ENCODE measurements around the gene UBE2N. TPM values are rescaled to one million over a fixed set of nuclear protein-coding genes. Genes with fewer than 3 reads are reported as not detected.

UBE2N gene
- total RNA-seq, 1 donor from 2014 or later: 31.2 TPM

DNA sequence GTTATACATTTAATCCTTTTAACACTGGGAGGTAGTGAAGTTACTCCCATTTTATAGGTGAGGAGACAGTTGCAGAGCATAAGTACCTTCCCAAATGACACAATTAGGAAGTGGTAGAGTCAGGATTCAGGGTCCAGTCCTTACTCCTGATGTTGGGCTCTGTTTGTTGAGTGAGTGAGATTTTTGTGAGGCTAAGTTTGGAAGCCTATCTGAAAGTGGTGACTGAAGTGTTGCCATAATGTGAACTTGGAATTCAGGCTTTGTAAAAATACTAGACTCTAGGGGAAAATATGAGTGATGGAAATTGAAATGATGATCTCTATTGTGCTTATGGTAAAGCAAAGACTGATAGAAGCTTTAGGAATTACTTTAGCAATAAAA is 61.8 kb downstream of the UBE2N start:
- peak; percentile 35 for DNase-seq

DNA sequence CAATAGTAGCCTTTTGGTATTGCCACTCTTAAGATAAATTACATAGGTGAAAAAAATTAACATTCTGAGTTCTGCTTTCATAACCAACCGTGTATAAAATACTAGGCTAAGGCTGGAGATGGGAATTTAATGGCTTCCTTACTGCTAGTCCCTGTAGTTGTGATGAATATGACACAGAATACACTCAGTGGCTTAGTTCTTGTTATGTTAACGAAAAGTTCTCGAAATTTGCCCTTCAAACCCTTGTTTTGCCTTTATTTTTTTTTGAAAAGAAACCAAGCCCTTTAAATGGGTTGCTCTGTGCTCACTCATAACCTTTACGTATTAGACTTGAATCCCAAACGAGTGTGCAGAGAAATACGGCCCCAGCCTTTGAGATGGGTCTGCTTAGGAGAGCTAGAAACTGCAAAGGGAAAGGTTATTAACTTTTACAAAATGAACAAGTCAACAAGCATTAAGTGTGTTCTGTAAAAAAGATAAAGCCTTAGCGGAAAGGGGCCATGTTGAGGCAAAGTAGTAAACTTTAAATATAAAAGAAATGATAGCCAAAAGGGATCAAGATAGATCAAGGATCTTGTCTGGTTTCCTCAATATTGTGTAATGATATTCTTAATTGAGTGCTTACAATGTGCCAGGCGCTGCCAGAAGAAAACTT is 62.3 kb downstream of the UBE2N start:
- peak; percentile 62 for DNase-seq

DNA sequence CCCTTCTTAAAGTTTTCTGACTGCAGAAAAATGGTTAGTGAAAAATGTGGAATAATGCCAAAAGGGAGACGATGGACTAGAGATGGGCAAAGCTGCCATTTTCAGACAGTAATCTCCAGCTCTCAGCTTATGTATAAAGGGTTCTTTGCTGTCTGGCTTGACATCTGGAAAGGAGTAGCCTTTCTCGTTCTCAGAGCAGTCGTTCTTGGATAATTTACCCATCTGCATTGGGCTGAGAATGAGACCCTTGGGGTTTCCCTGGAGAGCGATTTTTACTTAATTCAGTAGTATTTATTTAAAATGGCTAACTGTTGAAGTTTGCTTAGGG is 62.8 kb downstream of the UBE2N start:
- DNase-seq: peak; percentile 75

DNA sequence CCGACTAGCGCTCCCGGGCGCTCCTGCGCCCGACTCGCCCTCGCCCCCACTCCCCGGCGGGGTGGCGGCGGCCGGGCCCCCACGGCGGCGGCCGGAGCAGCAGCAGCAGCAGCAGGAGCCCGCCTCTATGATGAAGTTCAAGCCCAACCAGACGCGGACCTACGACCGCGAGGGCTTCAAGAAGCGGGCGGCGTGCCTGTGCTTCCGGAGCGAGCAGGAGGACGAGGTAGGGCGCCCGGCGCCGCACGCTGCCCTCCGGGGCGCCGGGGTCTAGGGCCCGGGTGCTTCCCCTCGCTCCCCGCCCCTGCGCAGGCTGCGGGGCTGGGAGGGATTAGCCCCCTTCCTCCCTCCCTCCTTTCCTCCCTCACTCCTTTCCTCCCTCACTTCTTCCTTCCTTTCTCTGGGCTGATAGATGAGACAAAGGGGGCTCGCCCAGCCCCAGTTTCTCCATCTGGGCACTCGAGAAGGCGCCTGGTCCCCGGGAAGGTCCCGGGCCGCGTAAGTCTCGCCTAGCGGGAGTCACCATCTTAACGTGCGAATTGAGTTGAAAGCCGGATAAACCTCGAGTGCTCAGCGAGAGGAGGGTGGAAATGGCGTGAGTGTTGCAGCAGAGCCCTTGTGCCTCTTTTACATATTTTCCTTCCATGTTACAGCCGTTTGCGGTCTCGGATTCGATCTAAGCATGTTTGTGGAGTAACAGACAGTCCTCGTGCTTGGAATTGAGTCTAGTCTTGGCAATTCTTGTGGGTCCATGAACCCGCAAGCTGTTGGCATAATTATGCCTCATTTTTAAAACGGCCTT is 63.4 kb downstream of the UBE2N start:
- peak; percentile 76 for DNase-seq

DNA sequence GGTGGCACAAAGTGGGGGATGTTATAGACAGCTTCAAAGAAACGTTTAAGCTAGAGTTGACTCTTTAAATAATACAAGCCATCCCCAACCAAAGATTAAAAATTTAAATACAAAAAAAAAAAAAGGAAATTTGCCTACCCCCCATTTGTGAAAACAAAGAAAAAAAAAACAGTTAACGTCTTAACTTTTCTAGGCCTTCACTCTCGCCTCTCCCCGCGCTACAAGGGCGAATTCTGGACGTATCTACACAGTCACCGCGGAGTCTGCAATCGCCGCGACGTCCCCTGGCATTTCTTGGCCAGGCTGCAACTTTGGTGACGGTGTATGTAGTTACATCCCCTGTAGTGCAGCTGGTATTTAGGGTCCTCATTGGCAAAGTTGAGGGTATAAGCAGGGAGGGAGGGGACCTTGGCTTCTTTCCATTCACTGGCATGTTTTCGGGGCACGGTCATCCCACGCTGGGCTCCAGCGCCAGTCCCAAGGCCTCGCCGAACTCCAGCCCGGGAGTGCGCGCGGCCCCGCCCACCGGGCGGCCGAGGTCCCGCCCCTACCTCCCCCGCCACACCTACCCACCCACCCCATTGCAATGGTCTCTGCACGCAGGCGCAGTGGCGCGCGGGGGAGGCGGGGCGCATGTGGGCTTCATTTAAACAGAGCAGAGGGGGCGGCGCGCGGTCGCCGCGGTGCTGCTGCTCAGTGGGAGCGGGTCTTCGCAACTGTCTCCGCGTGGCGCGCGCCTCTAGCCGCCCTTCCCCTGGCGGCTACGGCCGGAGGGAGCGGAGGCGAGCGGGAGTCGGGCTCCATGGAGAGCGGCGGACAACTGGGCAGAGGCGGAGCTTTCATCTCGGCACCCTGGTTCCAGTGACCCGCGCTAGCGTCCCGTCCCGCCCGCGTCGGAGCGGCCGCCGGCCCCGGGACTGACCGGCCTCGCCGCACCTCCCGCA is 64.2 kb downstream of the UBE2N start, which contains the start of gene NUDT4:
NUDT4 (plus strand) TSS at position 674 of the 944 bp plus-strand sequence. CDS start 398 bp downstream, outside the sequence.
- peak; percentile 99 for DNase-seq

DNA sequence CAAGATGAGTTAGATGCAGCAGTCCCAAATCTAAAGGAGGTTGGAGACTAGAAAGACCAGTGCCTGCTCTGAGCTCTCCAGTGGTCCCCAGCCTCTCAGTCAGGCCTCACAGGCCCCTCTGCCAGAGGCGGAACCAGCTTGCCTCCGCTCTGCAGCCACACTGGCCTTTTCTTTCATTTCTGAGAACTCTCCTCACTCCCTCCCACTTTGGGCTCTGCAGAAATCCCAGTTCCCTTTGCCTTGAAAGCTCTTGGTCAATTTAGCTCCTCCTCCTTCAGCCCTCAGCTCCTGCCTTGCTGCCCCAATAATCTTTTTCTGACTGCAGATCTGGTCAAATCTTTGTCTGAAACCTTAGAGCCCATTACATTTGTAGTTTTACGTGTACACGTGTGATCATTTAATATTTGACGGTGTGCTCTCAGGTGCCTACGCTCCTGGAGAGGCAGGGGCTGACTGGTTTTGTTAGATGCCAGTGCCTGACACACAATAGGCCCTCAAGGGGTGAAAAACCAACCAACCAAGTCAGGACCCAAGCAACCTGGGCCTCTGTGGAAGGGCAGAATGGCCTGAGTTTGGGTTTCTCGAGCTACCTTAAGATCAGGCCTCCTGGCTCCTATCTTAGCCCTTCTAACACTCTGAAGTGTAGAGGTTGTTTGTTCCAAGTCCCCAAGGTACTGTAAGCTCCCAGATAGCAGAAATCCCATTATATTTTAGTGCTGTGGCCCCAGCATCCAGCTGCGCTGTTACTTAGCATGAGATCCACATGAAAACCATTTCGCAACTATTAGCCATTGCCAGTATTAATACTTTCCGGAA is 65.1 kb downstream of the UBE2N start:
- DNase-seq: peak; percentile 58

DNA sequence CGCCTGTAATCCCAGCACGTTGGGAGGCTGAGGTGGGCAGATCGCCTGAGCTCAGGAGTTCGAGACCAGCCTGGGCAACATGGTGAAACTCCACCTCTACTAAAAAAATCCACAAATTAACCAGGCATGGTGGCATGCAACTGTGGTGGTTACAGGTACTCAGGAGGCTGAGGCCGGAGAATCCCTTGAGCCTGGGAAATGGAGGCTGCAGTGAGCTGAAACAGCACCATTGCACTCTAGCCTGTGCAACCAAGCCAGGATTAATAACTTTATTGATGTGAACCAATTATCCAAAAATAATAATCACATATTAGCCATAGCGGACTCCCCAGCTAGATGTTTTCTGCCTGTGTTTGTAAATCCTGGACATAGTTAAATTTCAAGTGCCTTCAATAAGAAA is 65.8 kb downstream of the UBE2N start:
- no peak for DNase-seq

DNA sequence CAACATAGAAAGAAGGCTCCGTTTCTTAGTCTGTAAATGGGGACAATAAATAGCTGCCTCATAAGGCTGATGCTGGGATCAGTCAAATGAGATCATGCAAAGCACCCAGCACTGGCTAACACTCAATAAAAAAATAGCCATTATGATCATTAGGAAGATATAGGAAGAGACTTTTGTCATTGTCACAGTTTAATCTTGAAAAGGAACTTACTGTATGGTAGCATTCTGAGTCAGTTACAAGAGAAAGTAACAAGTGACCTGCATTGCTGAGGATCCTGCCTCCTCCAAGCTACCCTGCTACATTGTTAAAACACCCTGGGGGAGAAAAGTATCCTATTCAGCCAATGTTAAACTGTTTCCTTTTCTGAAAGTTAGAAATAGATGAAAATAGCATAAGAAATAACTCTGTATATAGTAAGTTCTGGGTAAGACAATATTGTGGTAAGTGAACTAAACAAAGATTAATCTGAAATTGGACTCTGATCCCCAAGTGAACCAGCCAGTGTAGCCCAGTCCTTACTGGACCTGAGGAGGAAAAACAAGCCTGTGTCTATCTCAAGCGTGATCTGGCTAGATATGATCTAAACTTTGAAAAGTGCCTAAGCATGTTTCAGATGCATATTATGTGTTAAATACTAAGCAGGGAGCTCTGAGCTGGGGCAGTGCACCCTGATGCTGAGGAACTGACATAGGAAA is 67.6 kb downstream of the UBE2N start:
- no peak for DNase-seq

DNA sequence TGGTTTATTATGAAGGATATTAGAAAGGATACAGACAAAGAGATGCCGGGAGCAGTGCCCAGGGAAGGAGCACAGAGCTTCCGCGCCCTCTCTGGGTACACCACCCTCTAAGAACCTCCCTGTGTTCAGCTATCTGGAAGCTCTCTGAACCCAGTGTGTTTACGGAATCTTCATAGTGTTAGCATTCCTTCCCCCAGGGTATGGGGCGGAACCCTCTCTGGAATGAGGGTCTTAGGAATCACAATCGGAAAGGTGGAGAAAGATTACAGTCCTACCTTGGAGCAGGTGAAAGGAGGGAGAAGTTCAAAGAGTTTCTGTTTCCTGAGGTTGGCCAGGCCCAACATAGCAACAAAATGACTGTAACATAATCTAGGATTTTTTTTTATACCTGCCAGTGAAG is 70.8 kb downstream of the UBE2N start:
- no peak for DNase-seq

DNA sequence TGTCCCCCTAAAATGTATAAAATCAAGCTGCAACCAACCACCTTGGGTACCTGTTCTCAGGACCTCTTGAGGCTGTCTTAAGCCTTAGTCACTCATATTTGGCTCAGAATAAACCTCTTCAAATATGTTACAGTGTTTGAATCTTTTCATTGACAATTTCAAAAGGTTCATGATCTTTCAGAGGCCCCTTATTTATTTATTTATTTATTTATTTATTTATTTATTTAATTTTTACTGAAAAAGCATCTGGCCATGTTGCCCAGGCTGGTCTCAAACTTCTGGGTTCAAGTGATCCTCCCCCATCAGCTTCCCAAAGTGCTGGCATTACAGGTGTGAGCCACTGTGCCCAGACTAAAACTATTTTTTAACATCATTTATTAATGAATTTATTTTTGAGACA is 72.2 kb downstream of the UBE2N start:
- no peak for DNase-seq

DNA sequence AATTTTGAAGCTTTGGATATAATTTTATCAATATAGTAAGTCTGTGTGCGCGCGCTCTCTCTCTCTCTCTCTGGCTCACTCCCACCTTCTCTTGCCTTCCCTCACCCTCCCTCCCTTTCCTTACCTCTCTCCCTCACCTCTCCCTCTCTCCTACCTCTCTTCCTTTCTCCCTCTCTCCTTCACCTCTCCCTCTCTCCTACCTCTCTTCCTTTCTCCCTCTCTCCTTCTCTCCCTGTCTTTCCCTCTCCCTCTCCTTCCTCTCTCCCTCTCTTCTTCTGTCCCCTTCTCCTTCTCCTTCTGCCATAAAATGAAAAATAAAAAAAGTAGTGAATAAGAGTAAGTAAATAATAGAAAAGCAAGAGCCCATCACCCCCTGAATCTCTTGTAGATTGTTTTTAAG is 73.0 kb downstream of the UBE2N start:
- no peak for DNase-seq

DNA sequence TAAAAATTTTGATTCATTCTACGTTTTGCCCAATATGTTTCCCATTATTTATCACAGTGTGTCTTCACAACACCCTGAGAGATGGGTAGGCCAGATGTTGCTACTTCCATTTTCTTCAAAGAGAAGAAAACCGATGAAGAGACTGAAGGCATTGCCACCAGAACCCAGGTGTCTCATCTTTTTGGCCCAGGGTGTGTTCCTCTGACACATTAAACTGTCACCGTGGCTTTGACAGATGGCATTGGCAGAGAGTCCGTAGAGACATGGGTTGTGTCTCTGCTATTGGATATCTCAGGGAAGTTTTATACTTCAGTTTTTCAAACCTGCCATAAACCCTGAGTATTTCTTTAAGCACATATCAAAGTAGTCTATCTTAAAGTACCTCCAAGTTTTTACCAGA is 75.3 kb downstream of the UBE2N start:
- DNase-seq: no peak

DNA sequence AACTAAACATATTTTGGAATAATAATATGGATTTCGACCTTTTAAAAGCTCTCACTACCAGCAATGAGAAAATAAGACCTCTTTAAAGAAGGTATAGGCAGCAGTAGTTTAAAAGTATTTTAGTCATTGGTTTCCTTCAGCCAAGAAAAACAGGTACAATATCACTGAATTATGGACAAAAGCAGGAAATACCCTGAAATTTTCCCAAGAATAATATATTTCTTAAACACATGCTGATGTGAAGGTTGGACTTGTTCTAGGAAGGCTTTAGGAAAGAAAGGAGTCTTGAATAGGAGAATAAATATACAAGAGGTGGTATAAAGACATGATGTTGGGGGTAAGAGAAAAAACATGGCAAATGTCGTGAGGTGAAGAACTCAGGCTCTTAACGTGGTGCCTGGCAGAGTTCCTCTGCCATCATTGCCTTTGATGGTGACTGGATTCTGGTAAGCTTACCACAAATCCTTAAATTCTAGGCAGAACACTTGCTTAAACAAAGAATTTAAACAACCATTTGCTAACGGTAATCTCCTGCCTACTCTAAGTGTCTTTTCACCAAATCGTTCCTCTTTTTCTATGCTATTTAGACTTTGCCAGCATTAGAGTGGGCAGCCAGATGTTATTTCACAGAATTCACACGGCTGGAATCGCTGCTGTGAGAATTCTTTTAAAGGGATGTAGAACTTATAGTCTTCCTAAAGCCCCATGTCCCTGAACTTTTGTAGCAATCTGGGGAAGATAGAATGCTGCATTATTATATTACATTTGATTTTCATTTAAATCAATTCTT is 75.9 kb downstream of the UBE2N start:
- peak; percentile 62 for DNase-seq

DNA sequence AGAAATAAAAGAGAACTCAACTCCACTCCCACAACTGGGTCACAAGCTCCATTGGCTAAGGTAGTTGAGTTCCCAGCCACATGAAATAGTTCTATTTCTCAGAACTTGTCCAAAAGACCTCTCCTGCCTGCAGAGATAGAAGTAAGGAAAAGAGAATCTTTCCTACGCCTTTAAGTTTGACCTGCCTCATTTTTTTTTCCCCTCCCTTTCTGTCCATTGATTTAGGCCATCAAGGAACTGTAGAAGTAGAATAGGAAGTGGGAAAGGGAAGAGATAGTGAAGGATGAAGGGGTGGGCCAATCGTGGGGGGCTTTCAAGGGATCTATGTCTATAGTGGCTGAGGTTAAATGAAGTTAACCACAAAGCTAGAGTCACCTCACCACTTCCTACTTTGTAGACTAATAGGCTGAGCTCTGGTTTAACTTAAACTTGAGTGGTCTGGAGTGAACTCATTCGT is 77.9 kb downstream of the UBE2N start:
- no peak for DNase-seq

DNA sequence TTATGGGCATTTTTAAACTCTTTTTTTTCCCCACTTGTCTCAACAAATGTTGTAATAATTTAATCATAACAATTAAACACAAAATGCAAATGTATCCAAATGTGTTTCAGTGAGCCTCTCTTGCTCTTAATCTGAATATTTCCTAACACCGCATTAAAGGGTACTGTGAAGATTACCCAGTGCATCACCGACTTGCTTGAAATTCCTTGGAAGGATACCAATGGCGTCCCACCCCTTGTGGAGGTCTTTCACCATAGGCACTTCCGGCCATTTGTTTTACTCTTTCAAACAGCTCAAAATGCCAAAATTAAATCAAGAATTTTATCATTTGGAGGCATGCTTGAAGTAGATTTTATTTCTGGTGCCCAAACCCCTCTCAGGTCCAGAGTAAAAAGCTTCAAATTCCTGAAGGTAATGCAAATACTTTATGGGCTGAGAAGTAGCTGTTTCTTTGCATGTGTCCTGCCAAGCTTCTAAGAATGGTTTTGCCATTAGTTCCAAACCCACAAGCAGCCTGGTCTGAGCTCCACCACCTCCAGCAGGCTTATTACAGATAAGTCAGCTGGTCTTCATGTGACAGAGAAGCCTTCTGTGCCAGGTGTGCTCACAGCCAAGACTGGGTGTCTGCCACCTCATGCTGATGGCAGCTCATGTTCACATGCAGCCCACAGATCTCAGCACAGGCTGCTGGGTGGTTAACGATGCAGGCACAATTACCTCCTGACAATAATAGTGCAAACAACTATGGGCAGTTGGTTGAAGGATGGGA is 80.4 kb downstream of the UBE2N start:
- no peak for DNase-seq

DNA sequence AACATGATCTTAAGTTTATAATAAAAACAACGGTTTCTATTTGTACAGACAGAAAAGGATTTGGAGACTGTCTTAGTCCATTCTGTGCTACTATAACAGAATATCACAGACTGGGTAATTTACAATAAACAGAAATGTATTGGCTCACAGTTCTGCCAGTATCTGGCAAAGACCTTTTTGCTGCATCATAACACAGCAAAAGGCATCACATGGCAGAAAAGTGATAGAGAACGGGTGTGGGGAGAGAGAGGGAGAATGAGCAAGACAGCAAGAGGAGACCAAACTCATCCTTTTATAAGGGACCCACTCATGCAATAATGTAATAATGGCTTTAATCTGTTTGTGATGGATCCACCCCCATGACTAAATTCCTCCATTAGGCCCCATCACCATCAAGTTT is 81.1 kb downstream of the UBE2N start:
- DNase-seq: no peak

DNA sequence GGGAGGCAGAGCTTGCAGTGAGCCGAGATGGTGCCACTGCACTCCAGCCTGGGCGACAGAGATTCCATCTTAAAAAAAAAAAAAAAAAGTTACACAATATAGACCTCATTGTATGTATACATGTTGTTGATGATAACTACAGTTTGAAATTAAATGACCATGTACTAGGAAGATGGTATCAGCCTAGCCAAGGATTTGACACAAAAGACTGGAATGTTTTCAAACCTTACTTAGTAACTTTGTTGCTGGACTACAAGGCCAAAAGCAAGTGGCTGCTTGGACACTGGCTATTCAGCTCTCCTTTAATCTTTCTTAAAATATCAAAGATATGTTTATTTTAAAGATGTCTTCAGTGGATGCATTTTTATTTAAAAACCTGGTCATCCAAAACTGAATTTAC is 82.9 kb downstream of the UBE2N start:
- no peak for DNase-seq

DNA sequence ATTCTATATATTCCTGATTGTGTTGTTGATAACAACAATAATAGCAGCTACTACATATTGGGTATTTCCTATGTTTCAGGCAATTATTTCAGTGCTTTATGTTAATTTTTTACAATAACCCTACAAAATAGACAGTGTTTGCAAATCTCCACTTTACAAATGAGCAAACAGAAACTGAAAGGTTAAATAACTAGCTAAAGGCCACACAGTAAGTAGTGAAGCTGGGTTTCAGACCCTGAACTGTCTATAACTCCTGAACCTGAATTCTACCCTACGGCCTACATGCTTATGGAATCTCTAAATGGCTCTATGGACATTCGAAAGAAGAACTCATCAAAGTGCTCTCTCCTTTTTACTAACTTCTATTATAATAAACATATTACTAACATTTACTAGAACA is 83.7 kb downstream of the UBE2N start:
- DNase-seq: no peak

DNA sequence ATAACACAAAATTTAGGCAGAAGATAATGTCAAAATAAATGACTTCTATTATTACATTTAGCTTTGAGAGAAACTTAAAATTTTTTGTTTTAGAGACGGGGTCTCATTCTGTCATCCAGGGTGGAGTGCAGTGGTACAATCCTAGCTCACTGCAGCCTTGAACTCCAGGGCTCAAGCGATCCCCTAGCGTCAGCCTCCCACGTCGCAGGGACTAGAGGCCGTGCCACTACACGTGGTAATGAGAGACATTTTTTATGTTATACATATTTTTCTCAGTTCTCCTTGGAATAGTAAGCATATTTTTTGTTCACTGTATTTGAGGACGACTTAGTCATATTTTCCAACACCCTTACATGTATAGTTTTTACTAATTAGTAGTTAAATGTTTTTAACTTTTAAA is 85.5 kb downstream of the UBE2N start:
- no peak for DNase-seq

All from tongue (tissue), 2 donors.